K562 treated with DMSO at 1 percent for 12 hours (cell line): ENCODE results near the gene SNX27. TPM values are rescaled to one million over a fixed set of nuclear protein-coding genes. Genes with fewer than 3 reads are reported as not detected.

Source experiments
- total RNA-seq: library from RNA; unstranded; fragments of 300-600 nt; gene quantifications from 2 replicates; pipeline ENCODE4 v1.2.3, GENCODE V29; 2022; ENCODE audit not compliant: insufficient read depth

The SNX27 gene
- 3.6 and 7.5 TPM in 2 replicates for total RNA-seq

DNA sequence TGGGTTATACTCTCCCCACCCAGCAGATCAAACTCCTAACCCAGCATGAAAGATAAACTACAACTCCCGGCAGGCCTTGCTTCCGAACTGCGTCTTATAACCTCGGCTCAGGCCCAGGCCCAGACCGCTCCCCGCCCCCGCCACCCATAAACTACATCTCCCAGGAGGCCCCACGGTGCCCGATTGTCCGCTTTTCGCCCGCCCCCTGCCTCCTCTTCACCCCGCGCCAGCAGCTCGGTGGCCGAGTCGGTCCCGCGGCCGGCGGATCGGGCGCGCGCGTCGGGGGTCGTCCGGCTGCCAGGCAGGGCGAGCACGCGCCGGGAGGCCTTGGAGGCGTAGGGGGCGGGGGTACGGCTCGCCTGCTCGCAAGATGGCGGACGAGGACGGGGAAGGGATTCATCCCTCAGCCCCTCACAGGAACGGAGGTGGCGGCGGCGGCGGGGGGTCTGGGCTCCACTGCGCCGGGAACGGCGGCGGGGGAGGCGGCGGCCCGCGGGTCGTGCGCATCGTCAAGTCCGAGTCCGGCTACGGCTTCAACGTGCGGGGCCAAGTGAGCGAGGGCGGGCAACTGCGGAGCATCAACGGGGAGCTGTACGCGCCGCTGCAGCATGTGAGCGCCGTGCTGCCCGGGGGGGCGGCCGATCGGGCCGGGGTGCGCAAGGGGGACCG is at the start of gene SNX27:
Gene SNX27 (plus strand): TSS at position 219 of the 669 bp plus-strand sequence. CDS start 152 bp downstream, at position 371.

DNA sequence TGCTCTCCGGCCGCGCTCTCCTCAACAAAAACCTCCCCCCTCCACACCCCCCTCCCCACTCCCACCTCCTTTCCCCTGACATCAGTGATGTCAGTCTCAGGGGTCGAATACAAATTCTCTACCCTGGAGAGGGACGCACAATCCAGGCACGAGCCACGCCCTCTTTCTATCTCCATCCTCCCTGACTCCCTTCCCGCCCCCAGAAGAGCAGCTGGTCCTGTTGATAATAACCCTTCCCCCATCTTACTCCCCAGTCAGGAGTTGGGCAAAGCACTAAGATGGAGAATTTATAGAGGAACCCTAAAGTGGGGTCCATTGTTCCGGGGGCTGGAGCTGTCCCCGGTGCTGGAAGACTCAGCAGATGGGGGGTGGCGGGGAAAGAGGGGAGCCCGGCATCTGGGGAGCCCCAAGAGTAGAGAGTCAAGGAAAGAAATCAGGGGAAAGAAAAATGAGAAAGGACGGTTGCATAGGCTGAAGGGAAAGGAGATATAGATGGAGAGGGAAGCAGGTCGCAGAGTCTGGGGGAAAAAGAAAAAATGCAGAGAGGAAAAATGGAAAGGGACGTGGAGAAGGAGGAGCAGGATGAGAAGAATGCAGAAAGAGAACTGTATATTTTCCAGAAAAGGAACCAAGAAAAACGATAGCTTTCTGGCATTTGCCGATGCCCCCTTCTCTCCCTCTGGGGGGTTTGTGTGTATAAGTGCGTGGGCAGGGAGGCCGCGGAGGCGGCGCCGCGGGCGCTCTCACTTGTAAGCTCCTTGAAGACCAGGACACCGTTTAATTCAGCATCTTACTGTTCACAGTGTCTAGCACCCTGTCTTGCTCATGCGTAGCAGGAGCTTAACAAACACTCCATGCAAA is 105.2 kb downstream of the SNX27 start, which contains the start of gene CELF3:
Gene CELF3 (minus strand): TSS at position 33 of the 861 bp plus-strand sequence. CDS start 783 bp downstream, outside the sequence.

DNA sequence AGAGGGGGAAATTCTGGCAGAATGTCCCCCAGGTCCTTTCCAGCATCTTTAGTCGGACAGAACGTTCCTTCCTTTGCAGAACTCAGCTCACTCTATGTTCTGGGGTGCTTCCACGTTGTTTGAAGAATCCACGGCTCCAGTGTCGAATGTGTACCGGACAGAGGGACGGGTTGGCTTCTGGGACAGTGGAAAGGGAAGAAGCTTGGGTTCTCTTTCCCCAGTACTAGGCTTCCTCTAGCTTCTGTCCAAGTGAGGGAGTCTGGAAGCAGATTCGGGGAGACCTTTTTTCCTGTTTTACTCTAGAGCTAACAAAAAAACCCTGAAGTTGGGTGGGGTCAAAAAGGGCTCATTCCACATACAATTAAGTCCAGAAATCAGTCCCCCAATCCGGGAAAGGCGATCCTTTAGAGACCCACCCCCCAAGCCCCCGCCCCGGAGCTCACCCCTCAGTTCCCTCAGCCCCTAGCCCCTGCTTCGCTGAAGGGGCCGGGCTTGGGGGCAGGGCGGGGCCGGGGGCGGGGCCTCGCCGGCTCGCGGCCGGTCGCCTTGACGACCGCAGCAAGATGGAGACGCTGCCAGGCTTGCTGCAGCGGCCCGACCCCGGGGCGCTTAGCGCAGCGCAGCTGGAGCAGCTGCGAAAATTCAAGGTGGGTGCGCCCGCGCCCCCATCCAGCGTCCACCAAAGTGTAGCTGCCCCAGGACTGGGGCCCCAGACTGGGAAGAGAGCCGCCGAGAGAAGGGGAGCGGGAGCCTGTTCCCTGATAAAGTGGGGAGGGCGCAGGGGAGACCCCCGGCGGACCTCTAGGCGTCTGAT is 109.3 kb downstream of the SNX27 start, which contains the start of gene RIIAD1:
Gene RIIAD1 (plus strand): TSS at position 549 of the 814 bp plus-strand sequence. CDS start 15 bp downstream, at position 564.

Other genes starting within 250 kb of the SNX27 start
- 44.0 and 45.5 TPM in 2 replicates for gene SELENBP1, start 239.3 kb upstream of the SNX27 start, total RNA-seq
- gene PSMB4, start 212.5 kb upstream of the SNX27 start, total RNA-seq = 499 and 556 TPM in 2 replicates
- gene POGZ, start 152.6 kb upstream of the SNX27 start, total RNA-seq = 7.3 and 32.4 TPM in 2 replicates
- gene CGN, start 100.7 kb upstream of the SNX27 start, total RNA-seq = not detected in 2 replicates
- 5.2 and 10.4 TPM in 2 replicates for gene TUFT1, start 71.7 kb upstream of the SNX27 start, total RNA-seq
- gene CELF3, start 104.8 kb downstream of the SNX27 start, total RNA-seq = not detected in 2 replicates
- gene RIIAD1, start 109.5 kb downstream of the SNX27 start, total RNA-seq = not detected in 2 replicates
- 86.0 and 90.4 TPM in 2 replicates for gene MRPL9, start 151.4 kb downstream of the SNX27 start, total RNA-seq
- 5.3 and 14.2 TPM in 2 replicates for gene TDRKH, start 178.4 kb downstream of the SNX27 start, total RNA-seq
- gene LINGO4, start 193.4 kb downstream of the SNX27 start, total RNA-seq = not detected in 2 replicates
- gene RORC, start 219.8 kb downstream of the SNX27 start, total RNA-seq = not detected in 2 replicates
- not detected in 2 replicates for gene C2CD4D, start 227.8 kb downstream of the SNX27 start, total RNA-seq
- gene THEM5, start 241.7 kb downstream of the SNX27 start, total RNA-seq = not detected in 2 replicates